Measurements from ENCODE around the gene TMIGD2. TPM values are rescaled to one million over a fixed set of nuclear protein-coding genes. Genes with fewer than 3 reads are reported as not detected.

TMIGD2 gene
- total RNA-seq, 4 donors from 2014 or later, result 0.79 TPM; not detected in 3

DNA sequence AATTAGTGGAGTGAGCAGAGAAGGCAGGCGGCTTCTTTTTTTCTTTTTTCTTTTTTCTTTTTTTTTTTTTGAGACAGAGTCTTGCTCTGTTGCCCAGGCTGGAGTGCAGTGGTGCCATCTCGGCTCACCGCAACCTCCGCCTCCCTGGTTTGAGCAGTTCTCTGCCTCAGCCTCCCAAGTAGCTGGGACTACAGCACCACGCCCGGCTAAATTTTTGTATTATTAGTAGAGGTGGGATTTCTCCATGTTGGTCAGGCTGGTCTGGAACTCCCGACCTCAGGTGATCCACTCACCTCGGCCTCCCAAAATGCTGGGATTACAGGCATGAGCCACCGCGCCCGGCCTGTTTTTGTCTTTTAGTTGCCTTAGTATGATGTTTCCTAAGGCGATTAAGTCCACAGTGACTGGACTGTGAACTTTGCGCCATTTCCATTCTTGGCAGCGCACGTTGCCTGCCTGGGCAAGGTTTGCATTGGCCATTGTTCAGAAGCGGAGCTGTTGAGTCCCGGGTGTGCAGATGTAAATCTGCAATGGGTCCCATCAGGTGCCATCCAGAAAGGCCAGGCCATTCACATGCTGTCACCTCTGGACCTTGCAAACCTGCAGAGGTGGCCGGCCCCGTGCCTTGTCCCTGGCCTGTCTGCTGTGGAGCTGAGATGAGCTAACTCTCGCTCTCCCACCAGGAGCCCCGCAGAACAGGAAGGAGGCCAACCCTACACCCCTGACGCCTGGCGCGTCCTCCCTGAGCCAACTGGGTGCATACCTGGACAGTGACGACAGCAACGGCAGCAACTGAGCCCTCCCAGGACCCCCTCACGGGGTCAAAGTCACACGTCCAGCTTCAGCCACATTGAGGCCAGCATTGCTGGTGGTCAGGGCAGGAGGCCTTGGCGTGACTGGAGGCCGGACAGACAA, 34.0 kb downstream of the TMIGD2 start:
- ATAC-seq (ENCODE audit: low FRiP score) (no peak), DNase-seq (ENCODE audit: low spot score) (no peak)
- TF ChIP-seq, protein P1, sequence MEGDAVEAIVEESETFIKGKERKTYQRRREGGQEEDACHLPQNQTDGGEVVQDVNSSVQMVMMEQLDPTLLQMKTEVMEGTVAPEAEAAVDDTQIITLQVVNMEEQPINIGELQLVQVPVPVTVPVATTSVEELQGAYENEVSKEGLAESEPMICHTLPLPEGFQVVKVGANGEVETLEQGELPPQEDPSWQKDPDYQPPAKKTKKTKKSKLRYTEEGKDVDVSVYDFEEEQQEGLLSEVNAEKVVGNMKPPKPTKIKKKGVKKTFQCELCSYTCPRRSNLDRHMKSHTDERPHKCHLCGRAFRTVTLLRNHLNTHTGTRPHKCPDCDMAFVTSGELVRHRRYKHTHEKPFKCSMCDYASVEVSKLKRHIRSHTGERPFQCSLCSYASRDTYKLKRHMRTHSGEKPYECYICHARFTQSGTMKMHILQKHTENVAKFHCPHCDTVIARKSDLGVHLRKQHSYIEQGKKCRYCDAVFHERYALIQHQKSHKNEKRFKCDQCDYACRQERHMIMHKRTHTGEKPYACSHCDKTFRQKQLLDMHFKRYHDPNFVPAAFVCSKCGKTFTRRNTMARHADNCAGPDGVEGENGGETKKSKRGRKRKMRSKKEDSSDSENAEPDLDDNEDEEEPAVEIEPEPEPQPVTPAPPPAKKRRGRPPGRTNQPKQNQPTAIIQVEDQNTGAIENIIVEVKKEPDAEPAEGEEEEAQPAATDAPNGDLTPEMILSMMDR (IDR thresholded peaks at IDR 0.05), result no peak

DNA sequence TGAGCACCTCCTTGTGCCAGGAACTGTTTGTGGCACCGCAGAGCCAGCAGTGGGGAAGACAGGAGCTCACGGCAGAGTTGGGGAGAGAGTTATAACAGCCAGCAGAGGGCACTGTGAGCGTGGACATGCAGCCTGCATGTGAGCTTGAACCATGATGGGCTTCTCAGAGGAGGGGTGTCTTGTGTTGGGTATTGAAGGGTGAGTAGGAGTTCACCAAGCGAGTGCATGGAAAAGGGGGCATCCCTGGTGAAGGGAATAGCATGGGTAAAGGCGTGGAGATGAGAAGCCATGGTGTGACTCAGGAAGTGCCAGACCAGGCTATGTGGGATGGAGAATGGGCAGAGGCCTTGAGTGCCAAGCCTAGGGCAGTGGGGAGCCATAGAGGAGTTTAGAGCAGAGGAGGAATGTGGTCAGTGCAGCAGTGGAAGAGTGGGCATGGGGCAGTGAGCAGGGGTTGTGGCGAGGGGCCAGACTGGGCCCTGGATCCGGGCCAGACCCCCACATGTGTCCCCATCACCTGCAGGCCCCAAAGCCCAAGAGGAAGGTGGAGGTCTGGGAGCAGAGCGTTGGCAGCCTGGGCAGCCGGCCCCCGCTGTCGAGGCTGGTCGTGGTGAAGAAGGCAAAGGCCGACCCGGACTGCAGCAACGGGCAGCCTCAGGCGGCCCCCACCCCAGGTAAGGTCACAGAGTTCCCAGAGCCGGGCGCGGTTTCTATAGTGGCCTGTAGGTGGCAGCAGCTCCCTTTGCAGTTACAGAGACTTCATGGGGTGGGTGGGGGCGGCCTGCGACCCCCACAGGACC, 34.9 kb downstream of the TMIGD2 start:
- peak; percentile 29 for ATAC-seq (ENCODE audit: low FRiP score)
- TF ChIP-seq, protein P1 (IDR thresholded peaks at IDR 0.05), result peak in 1 of 3 donors; percentile 45
- DNase-seq (ENCODE audit: low spot score), result peak; percentile 36

DNA sequence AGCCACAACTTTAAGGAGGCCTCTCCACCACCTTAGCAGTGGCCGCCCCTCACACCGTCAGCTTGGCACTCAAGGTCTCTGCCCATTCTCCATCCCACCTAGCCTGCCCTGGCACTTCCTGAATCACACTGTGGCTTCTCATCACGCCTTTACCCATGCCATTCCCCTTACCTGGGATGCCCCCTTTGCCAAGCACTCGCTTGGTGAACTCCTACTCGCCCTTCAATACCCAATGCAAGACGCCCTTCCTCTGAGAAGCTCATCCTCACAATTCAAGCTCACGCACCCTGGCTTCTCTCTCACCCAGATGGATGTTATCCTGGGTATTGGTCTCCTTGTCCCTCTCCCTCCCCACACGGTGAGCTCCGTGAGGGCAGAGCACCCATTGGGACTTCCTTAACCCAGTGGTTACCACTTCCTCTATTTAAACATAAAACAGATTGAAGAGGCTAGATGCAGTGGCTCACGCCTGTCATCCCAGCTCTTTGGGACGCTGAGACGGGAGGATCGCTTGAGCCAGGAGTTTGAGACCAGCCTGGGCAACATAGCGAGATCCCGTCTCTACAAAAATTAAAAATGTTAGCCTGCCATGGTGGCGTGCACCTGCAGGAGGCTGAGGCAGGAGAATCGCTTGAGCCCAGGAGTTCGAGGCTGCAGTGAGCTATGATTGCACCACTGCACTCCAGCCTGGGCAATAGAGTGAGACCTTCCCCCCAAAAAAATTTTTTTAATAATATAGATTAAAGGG, 35.8 kb downstream of the TMIGD2 start:
- TF ChIP-seq, protein P1 (IDR thresholded peaks at IDR 0.05), result no peak
- DNase-seq (ENCODE audit: low spot score), result no peak
- no peak for ATAC-seq (ENCODE audit: low FRiP score)

DNA sequence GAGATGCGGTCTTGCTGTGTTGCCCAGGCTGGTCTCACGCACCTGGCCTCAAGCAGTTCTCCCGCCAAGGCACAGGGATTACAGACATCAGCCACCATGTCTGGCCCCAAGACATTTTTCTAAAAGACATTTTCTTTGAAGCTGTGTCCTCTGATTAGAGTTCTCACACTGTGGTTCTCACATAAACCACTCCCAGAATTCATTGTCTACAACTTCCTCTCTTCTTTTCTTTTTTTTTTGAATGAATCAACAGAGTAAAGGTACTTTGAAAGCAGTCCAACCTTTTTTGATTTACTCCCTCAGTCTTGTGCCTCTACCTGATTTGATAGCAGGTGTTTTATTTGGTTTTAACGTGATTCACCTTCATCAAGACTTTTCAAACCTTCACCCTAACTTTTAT, 37.4 kb downstream of the TMIGD2 start:
- DNase-seq (ENCODE audit: low spot score), result no peak
- ATAC-seq (ENCODE audit: low FRiP score), result no peak
- TF ChIP-seq, protein P1 (IDR thresholded peaks at IDR 0.05), result no peak

DNA sequence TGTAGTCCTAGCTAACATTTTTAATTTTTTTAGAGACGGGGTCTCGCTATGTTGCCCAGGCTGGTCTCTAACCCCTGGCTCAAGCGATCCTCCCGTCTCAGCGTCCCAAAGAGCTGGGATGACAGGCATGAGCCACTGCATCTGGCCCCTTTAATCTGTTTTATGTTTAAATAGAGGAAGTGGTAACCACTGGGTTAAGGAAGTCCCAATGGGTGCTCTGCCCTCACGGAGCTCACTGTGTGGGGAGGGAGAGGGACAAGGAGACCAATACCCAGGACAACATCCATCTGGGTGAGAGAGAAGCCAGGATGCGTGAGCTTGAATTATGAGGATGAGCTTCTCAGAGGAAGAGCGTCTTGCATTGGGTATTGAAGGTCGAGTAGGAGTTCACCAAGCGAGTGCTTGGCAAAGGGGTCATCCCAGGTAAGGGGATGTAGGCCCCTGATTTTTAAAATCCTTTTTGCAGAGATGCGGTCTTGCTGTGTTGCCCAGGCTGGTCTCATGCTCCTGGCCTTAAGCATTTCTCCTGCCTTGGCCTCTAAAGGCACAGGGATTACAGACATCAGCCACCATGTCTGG, 41.5 kb downstream of the TMIGD2 start:
- no peak for DNase-seq (ENCODE audit: low spot score)
- TF ChIP-seq, protein P1 (IDR thresholded peaks at IDR 0.05), result no peak
- no peak for ATAC-seq (ENCODE audit: low FRiP score)

DNA sequence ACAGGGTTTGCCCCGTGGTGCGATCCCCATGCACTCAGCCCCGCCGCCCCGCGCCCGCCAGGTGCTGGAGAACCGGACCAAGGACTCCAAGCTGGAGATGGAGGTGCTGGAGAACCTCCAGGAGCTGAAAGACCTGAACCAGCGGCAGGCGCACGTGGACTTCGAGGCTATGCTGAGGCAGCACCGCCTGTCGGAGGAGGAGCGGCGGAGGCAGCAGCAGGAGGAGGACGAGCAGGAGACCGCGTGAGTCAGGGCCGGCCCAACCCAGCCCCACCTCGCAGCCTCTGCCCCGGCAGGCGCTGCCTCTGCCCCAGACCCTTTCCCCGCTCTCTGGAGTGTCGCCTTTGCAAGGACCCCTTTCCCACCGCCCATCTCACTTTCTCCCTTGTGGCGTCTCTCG, 44.0 kb downstream of the TMIGD2 start:
- TF ChIP-seq, protein P1 (IDR thresholded peaks at IDR 0.05), result no peak
- no peak for DNase-seq (ENCODE audit: low spot score)
- ATAC-seq (ENCODE audit: low FRiP score), result no peak
